GM10248 (cell line): ENCODE results near the gene ADAMTS3.

Experiments
- CTCF ChIA-PET: fragments of 300-600 bp; sonication (Branson Sonifier 250); formaldehyde crosslinking; extraction: SDS; loops from one replicate; lab custom pipeline; 2021; ENCODE audit warnings: antibody characterized with exemption; lab: Yijun Ruan, JAX
- POLR2A ChIA-PET: fragments of 350-650 bp; sonication (Branson Sonifier 250); formaldehyde crosslinking; extraction: SDS; loops from one replicate; lab custom pipeline; 2020; ENCODE audit warnings: antibody characterized with exemption; lab: Yijun Ruan, JAX
- DNase-seq: peaks from one replicate; pipeline ENCODE4 v3.0.0; 2012; ENCODE audit errors: extremely low spot score
- CTCF ChIP-seq: IDR thresholded peaks from 2 replicates; pipeline ENCODE4 v1.5.1; 2012; ENCODE audit warnings: mild to moderate bottlenecking, low read depth; ENCODE audit errors: extremely low read depth, missing control alignments, control extremely low read depth

ADAMTS3 gene

GRCh38 chr4:72325215-72325614 lies 243.8 kb downstream of the ADAMTS3 start:
- CTCF ChIA-PET: interaction anchor here (2.3 to 3.9 kb wide), 2 partner anchors 10 to 142 kb away, joined by 4 to 18 read pairs; no protein-coding TSS in a partner anchor
- POLR2A ChIA-PET: no interaction called here
- DNase-seq: no peak
- TF ChIP-seq CTCF: no peak

GRCh38 chr4:72323227-72323626 lies 245.8 kb downstream of the ADAMTS3 start:
- POLR2A ChIA-PET: no interaction called here
- TF ChIP-seq CTCF: no peak
- CTCF ChIA-PET: interaction anchor here (1.0 to 1.3 kb wide), 2 partner anchors 12 to 19 kb away, joined by 3 to 7 read pairs; no protein-coding TSS in a partner anchor
- DNase-seq: no peak

- POLR2A ChIA-PET: no interaction called here
- TF ChIP-seq CTCF: no peak
- CTCF ChIA-PET: no interaction called here
- DNase-seq: no peak
Observed at GRCh38 chr4:72320223-72320948, 248.6 kb downstream of the ADAMTS3 start.

GRCh38 chr4:72319601-72320021 lies 249.4 kb downstream of the ADAMTS3 start:
- ChIA-PET POLR2A (no interaction called here), CTCF (no interaction called here)
- no peak for TF ChIP-seq CTCF
- no peak for DNase-seq

- POLR2A ChIA-PET: no interaction called here
- CTCF ChIA-PET: interaction anchor here (1.1 to 2.0 kb wide), 3 partner anchors 8 to 587 kb away, joined by 3 to 12 read pairs (median 5); no protein-coding TSS in a partner anchor
- no peak for TF ChIP-seq CTCF
- DNase-seq: no peak
Observed at GRCh38 chr4:72318421-72319170, 250.4 kb downstream of the ADAMTS3 start.

- ChIA-PET CTCF (interaction anchor here (3.8 kb wide), 1 partner anchor 12 kb away, joined by 24 read pairs; no protein-coding TSS in a partner anchor), POLR2A (no interaction called here)
- no peak for DNase-seq
- no peak for TF ChIP-seq CTCF
Observed at GRCh38 chr4:72314869-72315268, 254.2 kb downstream of the ADAMTS3 start.
